ENCODE measurements around the gene LDB1.

GRCh38 chr10:102150970-102151773, 31.0 kb upstream of the LDB1 start:
- no peak for TF ChIP-seq CTCF (IDR thresholded peaks at IDR 0.05)
- no peak for TF ChIP-seq ZFX (IDR thresholded peaks at IDR 0.05; ENCODE audit: borderline replicate concordance)

Measured in 22Rv1 (cell line).